ENCODE results near the gene TARS2. TPM values are rescaled to one million over a fixed set of nuclear protein-coding genes. Genes with fewer than 3 reads are reported as not detected.

TARS2 gene
- total and polyA plus RNA-seq, 2 of the 13 experiments (the other 11 are each of a cell fraction or from before 2014, with no cell fraction given), result 21.3 to 22.8 TPM

DNA sequence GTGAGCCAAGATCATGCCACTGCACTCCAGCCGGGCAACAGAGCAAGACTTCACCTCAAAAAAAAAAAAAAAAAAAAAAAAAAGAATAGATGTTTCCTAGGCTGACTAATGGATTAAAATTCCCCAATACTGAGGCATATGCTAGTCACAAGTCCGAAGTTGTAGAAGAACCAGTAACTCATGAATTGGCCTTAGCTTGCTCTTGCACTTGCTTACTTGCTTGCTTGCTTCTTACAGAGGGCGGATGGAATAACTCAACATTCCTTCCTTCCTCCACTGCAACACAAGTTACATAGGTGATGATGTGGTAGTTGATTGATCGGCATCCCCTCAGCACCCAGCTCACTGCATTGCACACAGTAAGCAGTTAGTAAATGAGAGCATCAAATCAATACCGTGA is 2.8 kb upstream of the TARS2 start:
- H4K20me1 ChIP-seq (ENCODE audit: insufficient read depth, low read length), result no peaks in the 10 kb centered on the region
- no peak overlapping the region for H3K9ac ChIP-seq (ENCODE audit: insufficient read depth, low read depth, low read length)
- ChIA-PET POLR2A (interaction anchor here (2.0 kb wide), 1 partner anchor 31 kb away, joined by 5 read pairs; the partner anchor contains the start of gene FALEC), CTCF (ENCODE audit: low intra/inter-chr PET ratio, low total read pairs) (interaction anchor here (0.8 to 1.9 kb wide), 2 partner anchors 21 to 76 kb away, joined by 3 to 7 read pairs; no protein-coding TSS in a partner anchor)
- no peak for ATAC-seq
- DNase-seq (ENCODE audit: low spot score), result no peak
- BruUV-seq (replicated peaks), result no TSS peak
- no peak overlapping the region for H3K4me2 ChIP-seq (ENCODE audit: low read depth, low read length)
- TF ChIP-seq, protein P1, sequence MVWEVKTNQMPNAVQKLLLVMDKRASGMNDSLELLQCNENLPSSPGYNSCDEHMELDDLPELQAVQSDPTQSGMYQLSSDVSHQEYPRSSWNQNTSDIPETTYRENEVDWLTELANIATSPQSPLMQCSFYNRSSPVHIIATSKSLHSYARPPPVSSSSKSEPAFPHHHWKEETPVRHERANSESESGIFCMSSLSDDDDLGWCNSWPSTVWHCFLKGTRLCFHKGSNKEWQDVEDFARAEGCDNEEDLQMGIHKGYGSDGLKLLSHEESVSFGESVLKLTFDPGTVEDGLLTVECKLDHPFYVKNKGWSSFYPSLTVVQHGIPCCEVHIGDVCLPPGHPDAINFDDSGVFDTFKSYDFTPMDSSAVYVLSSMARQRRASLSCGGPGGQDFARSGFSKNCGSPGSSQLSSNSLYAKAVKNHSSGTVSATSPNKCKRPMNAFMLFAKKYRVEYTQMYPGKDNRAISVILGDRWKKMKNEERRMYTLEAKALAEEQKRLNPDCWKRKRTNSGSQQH (CRISPR knock-in tag; IDR thresholded peaks at IDR 0.05; ENCODE audit: low read depth), result no peak
- TF ChIP-seq ZNF33A (CRISPR knock-in tag; IDR thresholded peaks at IDR 0.05; ENCODE audit: borderline replicate concordance) (no peak), RBAK (CRISPR knock-in tag; IDR thresholded peaks at IDR 0.05) (no peak), ARNTL (CRISPR knock-in tag; IDR thresholded peaks at IDR 0.05) (no peak), PPARG (CRISPR knock-in tag; conservative IDR thresholded peaks at IDR 0.05) (no peak), CHD4 (IDR thresholded peaks at IDR 0.05; ENCODE audit: borderline replicate concordance, low read length) (no peak), POLR2AphosphoS5 (IDR thresholded peaks at IDR 0.05; ENCODE audit: low read depth, low read length) (no peak)
- TF ChIP-seq, protein P2, sequence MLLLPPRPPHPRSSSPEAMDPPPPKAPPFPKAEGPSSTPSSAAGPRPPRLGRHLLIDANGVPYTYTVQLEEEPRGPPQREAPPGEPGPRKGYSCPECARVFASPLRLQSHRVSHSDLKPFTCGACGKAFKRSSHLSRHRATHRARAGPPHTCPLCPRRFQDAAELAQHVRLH (CRISPR knock-in tag; IDR thresholded peaks at IDR 0.05; ENCODE audit: borderline replicate concordance, low read depth), result no peak
- 86% methylated on average over 5 of the region's 5 CpGs for WGBS (ENCODE audit: low lambda C conversion rate)
- peaks cover 2 to 8% of the 10 kb centered on the region in 2 experiments; a peak in 2 of 5 replicates for H3K36me3 ChIP-seq (replicated peaks in 1 of 2; ENCODE audit: control insufficient read depth in 1 of 2, insufficient read depth in 2 of 2, low read length in 2 of 2)
- in situ Hi-C loops (cut with HindIII; ENCODE audit: extremely low pct_ligation_motif_present, low pct_unique_long_range_greater_than_20kb), result no loop called here
- no peaks in the 10 kb centered on the region for H3K27me3 ChIP-seq (ENCODE audit: control insufficient read depth in 1 of 2, insufficient read depth in 2 of 2, low read length in 2 of 2)
- FAIRE-seq, result no peak
- H2AFZ ChIP-seq (ENCODE audit: low read length), result no peak overlapping the region
- peaks cover 11% of the 10 kb centered on the region for H3K79me2 ChIP-seq (ENCODE audit: insufficient read depth, low read length)
- peaks cover 35% of the 10 kb centered on the region for H3K4me1 ChIP-seq (ENCODE audit: insufficient read depth, low read length)
- intact Hi-C loops (cut with micrococcal nuclease; ENCODE audit: unreplicated experiment), result loop anchor here (5.0 kb wide), 1 partner anchor 138 kb away; no protein-coding TSS in a partner anchor
- no peaks in the 10 kb centered on the region for H3K9me3 ChIP-seq (ENCODE audit: low read length)
- H3K4me3 ChIP-seq (replicated peaks in 1 of 3; ENCODE audit: insufficient read depth in 1 of 3, low read depth in 2 of 3, low read length in 3 of 3), result no peak overlapping the region
- no peak overlapping the region for H3K27ac ChIP-seq (ENCODE audit: extremely low read length, insufficient read depth, low read length)
